GM23338 (cell line): ENCODE data around the gene C19orf25. TPM values are rescaled to one million over a fixed set of nuclear protein-coding genes. Genes with fewer than 3 reads are reported as not detected.

Experiments used
- ATAC-seq: fragments of 200-7000 bp; cut with Tn5 transposase; 3 replicates; pipeline ENCODE4 v1.9.1; 2020
- DNase-seq: peaks from one replicate; pipeline ENCODE4 v3.0.0-alpha.2; 2015; ENCODE audit warnings: low spot score
- H2AFZ ChIP-seq: fragments of 200-600 bp; sonication (generic); 2 replicates; pipeline ENCODE4 v1.8.0; 2016; ENCODE audit warnings: antibody characterized with exemption, mild to moderate bottlenecking, moderate library complexity
- H3F3A ChIP-seq: fragments of 200-600 bp; sonication (generic); replicated peaks from 2 replicates; pipeline ENCODE4 v1.8.0; 2017; ENCODE audit warnings: antibody characterized with exemption, mixed run types, low read depth
- H3K27ac ChIP-seq: fragments of 200-600 bp; sonication (generic); 2 replicates; pipeline ENCODE4 v1.6.1; 2016; ENCODE audit warnings: low read depth
- H3K27me3 ChIP-seq: fragments of 200-600 bp; sonication (generic); 2 replicates; pipeline ENCODE4 v1.8.0; 2016; ENCODE audit warnings: mild to moderate bottlenecking, mixed run types, moderate library complexity; ENCODE audit not compliant: insufficient read depth
- H3K36me3 ChIP-seq: fragments of 200-600 bp; sonication (generic); 2 replicates; pipeline ENCODE4 v1.8.0; 2016; ENCODE audit warnings: mild to moderate bottlenecking; ENCODE audit not compliant: insufficient read depth
- H3K4me1 ChIP-seq: fragments of 200-600 bp; sonication (generic); 2 replicates; pipeline ENCODE4 v1.8.0; 2016; ENCODE audit warnings: mild to moderate bottlenecking, moderate library complexity; ENCODE audit not compliant: insufficient read depth
- H3K4me2 ChIP-seq: fragments of 200-600 bp; sonication (generic); 2 replicates; pipeline ENCODE4 v1.7.1; 2017; ENCODE audit warnings: mixed run types
- H3K4me3 ChIP-seq: fragments of 200-600 bp; sonication (generic); 2 replicates; pipeline ENCODE4 v1.6.1; 2016; ENCODE audit warnings: mixed run types
- H3K79me2 ChIP-seq: fragments of 200-600 bp; sonication (generic); replicated peaks from 2 replicates; pipeline ENCODE4 v1.8.0; 2017; ENCODE audit warnings: mild to moderate bottlenecking; ENCODE audit not compliant: insufficient read depth
- H3K9me2 ChIP-seq: fragments of 200-600 bp; sonication (generic); 2 replicates; pipeline ENCODE4 v1.8.0; 2017; ENCODE audit not compliant: insufficient read depth
- H4K20me1 ChIP-seq: fragments of 200-600 bp; sonication (generic); replicated peaks from 2 replicates; pipeline ENCODE4 v1.8.0; 2017; ENCODE audit warnings: mild to moderate bottlenecking; ENCODE audit not compliant: insufficient read depth
- H3K27ac Mint-ChIP-seq: 2 replicates; pipeline ENCODE4 v1.8.0; 2020; ENCODE audit warnings: inconsistent platforms, mild to moderate bottlenecking, moderate library complexity, mixed read lengths
- H3K27me3 Mint-ChIP-seq: 3 replicates; pipeline ENCODE4 v1.8.0; 2022; ENCODE audit warnings: low read depth, mild to moderate bottlenecking, moderate library complexity, mixed read lengths, inconsistent platforms; ENCODE audit not compliant: insufficient read depth, poor library complexity
- H3K36me3 Mint-ChIP-seq: 3 replicates; pipeline ENCODE4 v1.8.0; 2021; ENCODE audit warnings: low read depth, mild to moderate bottlenecking, inconsistent platforms, moderate library complexity, mixed read lengths
- H3K4me1 Mint-ChIP-seq: 3 replicates; pipeline ENCODE4 v1.8.0; 2020; ENCODE audit warnings: mild to moderate bottlenecking, inconsistent platforms, mixed read lengths
- H3K4me3 Mint-ChIP-seq: 3 replicates; pipeline ENCODE4 v1.8.0; 2021; ENCODE audit warnings: moderate library complexity, mild to moderate bottlenecking, inconsistent platforms, mixed read lengths
- H3K9me3 Mint-ChIP-seq: 3 replicates; pipeline ENCODE4 v1.8.0; 2020; ENCODE audit warnings: moderate library complexity, mild to moderate bottlenecking, inconsistent platforms, mixed read lengths
- CREB1 ChIP-seq: fragments of 250-450 bp; sonication (Bioruptor Pico); IDR thresholded peaks from 2 replicates; pipeline ENCODE4 v1.5.0; 2020; ENCODE audit warnings: low read depth, mild to moderate bottlenecking, moderate library complexity
- ETS1 ChIP-seq: IDR thresholded peaks from 2 replicates; pipeline ENCODE4 v1.6.1; 2016; ENCODE audit warnings: antibody characterized with exemption
- EZH2phosphoT487 ChIP-seq: fragments of 200-600 bp; sonication (generic); IDR thresholded peaks from one replicate; pipeline ENCODE4 v1.8.1; 2018; ENCODE audit warnings: antibody characterized with exemption; ENCODE audit not compliant: unreplicated experiment
- JUNB ChIP-seq: IDR thresholded peaks from one replicate; pipeline ENCODE4 v1.6.1; 2016; ENCODE audit warnings: antibody characterized with exemption; ENCODE audit not compliant: unreplicated experiment
- NANOG ChIP-seq: IDR thresholded peaks from 2 replicates; pipeline ENCODE4 v1.6.1; 2016; ENCODE audit warnings: antibody characterized with exemption, borderline replicate concordance
- POLR2AphosphoS5 ChIP-seq: IDR thresholded peaks from 2 replicates; pipeline ENCODE4 v1.6.1; 2016; ENCODE audit warnings: antibody characterized with exemption, low read depth
- REST ChIP-seq: IDR thresholded peaks from one replicate; pipeline ENCODE4 v1.6.1; 2018; ENCODE audit warnings: antibody characterized with exemption; ENCODE audit not compliant: unreplicated experiment
- STAT1 ChIP-seq: IDR thresholded peaks from one replicate; pipeline ENCODE4 v1.6.1; 2016; ENCODE audit warnings: antibody characterized with exemption; ENCODE audit not compliant: unreplicated experiment
- ZNF331 ChIP-seq: fragments of 250-450 bp; sonication (Bioruptor Pico); IDR thresholded peaks from 2 replicates; pipeline ENCODE4 v1.5.0; 2020; ENCODE audit warnings: low read depth, mild to moderate bottlenecking, moderate library complexity
- polyA plus RNA-seq: library from polyadenylated mRNA; unstranded; fragments of >200 nt; fragmentation: Nextera tagmentation; extraction: Ambion mirVana; gene quantifications from 2 replicates; pipeline ENCODE4 v1.2.1, GENCODE V29; 2016
- total RNA-seq: library from RNA; depleted of rRNA; stranded (reverse); fragments of >200 nt; shearing (Covaris generic); gene quantifications from 2 replicates; pipeline ENCODE4 v1.2.3, GENCODE V29; 2014

The C19orf25 gene
- total and polyA plus RNA-seq, 2 experiments from 2014 or later = 43.5 to 61.1 TPM

DNA sequence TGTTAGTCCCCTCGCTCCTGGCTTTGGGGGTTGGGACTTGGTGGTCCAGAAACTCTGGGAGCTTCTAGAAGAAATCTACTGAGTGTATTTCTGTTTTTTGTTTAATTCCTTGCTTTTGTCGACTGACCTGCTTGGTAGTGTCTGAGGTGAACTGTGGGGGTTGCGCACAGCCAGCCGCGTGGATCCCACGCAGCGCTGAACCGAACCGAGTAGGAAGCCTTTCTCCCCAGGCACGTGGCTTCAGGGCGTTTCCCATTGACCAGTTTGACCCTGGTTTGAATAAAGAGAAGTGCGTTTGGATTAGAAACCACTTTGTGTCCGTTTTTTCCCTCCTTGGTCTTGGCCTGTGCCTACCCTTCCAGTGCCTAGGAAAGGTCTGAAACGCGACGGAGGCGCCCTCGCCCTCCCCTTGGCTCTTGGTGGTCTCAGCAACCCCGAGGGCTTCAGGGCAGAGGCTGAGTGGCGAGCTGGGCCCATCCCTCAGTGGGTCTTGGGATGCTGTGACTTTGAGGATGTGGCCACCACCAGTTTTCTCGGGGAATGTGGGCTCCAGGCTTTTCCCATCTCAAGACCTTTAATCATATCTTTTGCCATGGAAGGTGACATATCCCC is 43.5 kb downstream of the C19orf25 start (continued):
- TF ChIP-seq STAT1 = no peak
- no peak for TF ChIP-seq JUNB
- no peak for TF ChIP-seq ZNF331 (CRISPR knock-in tag)

- Histone ChIP-seq H3K9me2 (no peaks in the 10 kb centered on the region), H3K79me2 (peaks cover 19% of the 10 kb centered on the region), H3K4me3 (no peak overlapping the region), H3K36me3 (0 out of 2 replicates have a peak, but pooled peaks cover 10% of the 10 kb centered on the region), H3F3A (peaks cover 43% of the 10 kb centered on the region), H2AFZ (no peak overlapping the region), H3K4me2 (no peak overlapping the region), H3K4me1 (peaks cover 4% of the 10 kb centered on the region; the same call in 1 of the 2 replicates), H3K27ac (peak overlapping the region; percentile 50; the same call in 1 of the 2 replicates), H4K20me1 (peaks cover 16% of the 10 kb centered on the region), H3K27me3 (no peaks in the 10 kb centered on the region)
- peaks cover 26% of the 10 kb centered on the region for H3K27me3 Mint-ChIP-seq
- ATAC-seq = no peak
- H3K9me3 Mint-ChIP-seq = no peaks in the 10 kb centered on the region; the same call in 2 of the 3 replicates
- H3K36me3 Mint-ChIP-seq = peaks cover 51% of the 10 kb centered on the region
- peaks cover 3% of the 10 kb centered on the region; the same call in 2 of the 3 replicates for H3K4me1 Mint-ChIP-seq
- no peak for DNase-seq
- H3K27ac Mint-ChIP-seq = no peak overlapping the region
- no peak overlapping the region for H3K4me3 Mint-ChIP-seq
- TF ChIP-seq REST (no peak), ETS1 (no peak), NANOG (no peak), CREB1 (no peak), POLR2AphosphoS5 (no peak), EZH2phosphoT487 (no peak), JUNB (no peak)
Observed at GRCh38 chr19:1434577-1435060, 44.4 kb downstream of the C19orf25 start.
